SK-N-SH treated with all-trans-retinoic acid at 6 μM for 48 hours (cell line): ENCODE data around the gene PRDM11.

ENCODE experiments used
- ATAC-seq: fragments of 200-7000 bp; cut with Tn5 transposase; 3 replicates; pipeline ENCODE4 v1.9.1; 2020; ENCODE audit warnings: mild to moderate bottlenecking, moderate library complexity
- BACH2 ChIP-seq: fragments of 250-450 bp; sonication (Bioruptor Pico); IDR thresholded peaks from 2 replicates; pipeline ENCODE4 v1.9.0; 2021; ENCODE audit warnings: mild to moderate bottlenecking, borderline replicate concordance
- CSDC2 ChIP-seq: fragments of 250-450 bp; sonication (Bioruptor Pico); IDR thresholded peaks from 2 replicates; pipeline ENCODE4 v1.5.0; 2020; ENCODE audit warnings: mild to moderate bottlenecking, moderate library complexity
- ESRRG ChIP-seq: fragments of 250-450 bp; sonication (Bioruptor Pico); IDR thresholded peaks from 2 replicates; pipeline ENCODE4 v1.6.1; 2021; ENCODE audit warnings: mild to moderate bottlenecking
- GLIS3 ChIP-seq: fragments of 250-450 bp; sonication (Bioruptor Pico); IDR thresholded peaks from 2 replicates; pipeline ENCODE4 v1.5.0; 2020; ENCODE audit warnings: mild to moderate bottlenecking, moderate library complexity
- ISL1 ChIP-seq: fragments of 250-450 bp; sonication (Bioruptor Pico); IDR thresholded peaks from 2 replicates; pipeline ENCODE4 v2.1.2; 2022; ENCODE audit warnings: mild to moderate bottlenecking, moderate library complexity
- OSR1 ChIP-seq: fragments of 250-450 bp; sonication (Bioruptor Pico); IDR thresholded peaks from 2 replicates; pipeline ENCODE4 v1.8.0; 2022; ENCODE audit warnings: moderate library complexity, mild to moderate bottlenecking, inconsistent platforms
- PATZ1 ChIP-seq: fragments of 250-450 bp; sonication (Bioruptor Pico); IDR thresholded peaks from 2 replicates; pipeline ENCODE4 v1.8.0; 2020; ENCODE audit warnings: mild to moderate bottlenecking, moderate library complexity, borderline replicate concordance
- POU6F1 ChIP-seq: fragments of 250-450 bp; sonication (Bioruptor Pico); IDR thresholded peaks from 2 replicates; pipeline ENCODE4 v1.8.0; 2021; ENCODE audit warnings: low read depth, mild to moderate bottlenecking, moderate library complexity, borderline replicate concordance
- PPARA ChIP-seq: fragments of 250-450 bp; sonication (Bioruptor Pico); IDR thresholded peaks from 2 replicates; pipeline ENCODE4 v1.5.0; 2020; ENCODE audit warnings: mild to moderate bottlenecking, borderline replicate concordance
- RARB ChIP-seq: fragments of 250-450 bp; sonication (Bioruptor Pico); IDR thresholded peaks from 2 replicates; pipeline ENCODE4 v1.8.0; 2021; ENCODE audit warnings: mild to moderate bottlenecking, moderate library complexity
- SNAI2 ChIP-seq: fragments of 250-450 bp; sonication (Bioruptor Pico); IDR thresholded peaks from 2 replicates; pipeline ENCODE4 v1.5.0; 2020; ENCODE audit warnings: mild to moderate bottlenecking, moderate library complexity
- TCF4 ChIP-seq: fragments of 250-450 bp; sonication (Bioruptor Pico); IDR thresholded peaks from 2 replicates; pipeline ENCODE4 v1.8.0; 2021; ENCODE audit warnings: mild to moderate bottlenecking, moderate library complexity, borderline replicate concordance
- TOX ChIP-seq: fragments of 250-450 bp; sonication (Bioruptor Pico); IDR thresholded peaks from 2 replicates; pipeline ENCODE4 v1.8.0; 2021; ENCODE audit warnings: mild to moderate bottlenecking, moderate library complexity, borderline replicate concordance
- ZC3H10 ChIP-seq: fragments of 250-450 bp; sonication (Bioruptor Pico); IDR thresholded peaks from 2 replicates; pipeline ENCODE4 v1.5.1; 2021; ENCODE audit warnings: mild to moderate bottlenecking, moderate library complexity
- ZFP3 ChIP-seq: fragments of 250-450 bp; sonication (Bioruptor Pico); IDR thresholded peaks from 2 replicates; pipeline ENCODE4 v1.5.0; 2020; ENCODE audit warnings: mild to moderate bottlenecking, moderate library complexity
- ZFP30 ChIP-seq: fragments of 450-650 bp; formaldehyde crosslinking; IDR thresholded peaks from 2 replicates; pipeline ENCODE4 v1.5.0; 2022; ENCODE audit warnings: mild to moderate bottlenecking, moderate library complexity
- ZNF565 ChIP-seq: fragments of 450-650 bp; formaldehyde crosslinking; conservative IDR thresholded peaks from 2 replicates; pipeline ENCODE4 v1.5.0; 2020; ENCODE audit warnings: low read depth, mild to moderate bottlenecking, moderate library complexity
- ZNF70 ChIP-seq: fragments of 450-650 bp; formaldehyde crosslinking; IDR thresholded peaks from 2 replicates; pipeline ENCODE4 v1.5.0; 2020; ENCODE audit warnings: mild to moderate bottlenecking, moderate library complexity
- ZNF8 ChIP-seq: fragments of 450-650 bp; formaldehyde crosslinking; IDR thresholded peaks from 2 replicates; pipeline ENCODE4 v1.5.0; 2020; ENCODE audit warnings: mild to moderate bottlenecking, moderate library complexity
- TF ChIP-seq, protein P1 (sequence below): fragments of 250-450 bp; sonication (Bioruptor Pico); IDR thresholded peaks from 2 replicates; pipeline ENCODE4 v1.5.1; 2021; ENCODE audit warnings: mild to moderate bottlenecking, moderate library complexity
- TF ChIP-seq, protein P2 (sequence below): fragments of 250-450 bp; sonication (Bioruptor Pico); IDR thresholded peaks from 2 replicates; pipeline ENCODE4 v1.5.1; 2020; ENCODE audit warnings: low read depth, mild to moderate bottlenecking, moderate library complexity
- TF ChIP-seq, protein P3 (sequence below): fragments of 250-450 bp; sonication (Bioruptor Pico); IDR thresholded peaks from 2 replicates; pipeline ENCODE4 v1.5.0; 2020; ENCODE audit warnings: mild to moderate bottlenecking, moderate library complexity

PRDM11 gene

GRCh38 chr11:45104006-45104789 lies 42.2 kb upstream of the PRDM11 start:
- TF ChIP-seq ZNF8 (CRISPR knock-in tag) (no peak), ZC3H10 (CRISPR knock-in tag) (no peak), ESRRG (no peak), TCF4 (CRISPR knock-in tag) (no peak), CSDC2 (CRISPR knock-in tag) (no peak), ZFP3 (no peak), SNAI2 (CRISPR knock-in tag) (no peak), ZFP30 (CRISPR knock-in tag) (no peak), ZNF70 (CRISPR knock-in tag) (no peak), OSR1 (CRISPR knock-in tag) (no peak), ZNF565 (CRISPR knock-in tag) (no peak), ISL1 (CRISPR knock-in tag) (no peak), TOX (CRISPR knock-in tag) (no peak), PPARA (CRISPR knock-in tag) (no peak), BACH2 (CRISPR knock-in tag) (no peak), POU6F1 (CRISPR knock-in tag) (no peak), RARB (CRISPR knock-in tag) (no peak)
- TF ChIP-seq, protein P1, sequence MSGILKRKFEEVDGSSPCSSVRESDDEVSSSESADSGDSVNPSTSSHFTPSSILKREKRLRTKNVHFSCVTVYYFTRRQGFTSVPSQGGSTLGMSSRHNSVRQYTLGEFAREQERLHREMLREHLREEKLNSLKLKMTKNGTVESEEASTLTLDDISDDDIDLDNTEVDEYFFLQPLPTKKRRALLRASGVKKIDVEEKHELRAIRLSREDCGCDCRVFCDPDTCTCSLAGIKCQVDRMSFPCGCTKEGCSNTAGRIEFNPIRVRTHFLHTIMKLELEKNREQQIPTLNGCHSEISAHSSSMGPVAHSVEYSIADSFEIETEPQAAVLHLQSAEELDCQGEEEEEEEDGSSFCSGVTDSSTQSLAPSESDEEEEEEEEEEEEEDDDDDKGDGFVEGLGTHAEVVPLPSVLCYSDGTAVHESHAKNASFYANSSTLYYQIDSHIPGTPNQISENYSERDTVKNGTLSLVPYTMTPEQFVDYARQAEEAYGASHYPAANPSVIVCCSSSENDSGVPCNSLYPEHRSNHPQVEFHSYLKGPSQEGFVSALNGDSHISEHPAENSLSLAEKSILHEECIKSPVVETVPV (CRISPR knock-in tag) = no peak
- TF ChIP-seq, protein P2, sequence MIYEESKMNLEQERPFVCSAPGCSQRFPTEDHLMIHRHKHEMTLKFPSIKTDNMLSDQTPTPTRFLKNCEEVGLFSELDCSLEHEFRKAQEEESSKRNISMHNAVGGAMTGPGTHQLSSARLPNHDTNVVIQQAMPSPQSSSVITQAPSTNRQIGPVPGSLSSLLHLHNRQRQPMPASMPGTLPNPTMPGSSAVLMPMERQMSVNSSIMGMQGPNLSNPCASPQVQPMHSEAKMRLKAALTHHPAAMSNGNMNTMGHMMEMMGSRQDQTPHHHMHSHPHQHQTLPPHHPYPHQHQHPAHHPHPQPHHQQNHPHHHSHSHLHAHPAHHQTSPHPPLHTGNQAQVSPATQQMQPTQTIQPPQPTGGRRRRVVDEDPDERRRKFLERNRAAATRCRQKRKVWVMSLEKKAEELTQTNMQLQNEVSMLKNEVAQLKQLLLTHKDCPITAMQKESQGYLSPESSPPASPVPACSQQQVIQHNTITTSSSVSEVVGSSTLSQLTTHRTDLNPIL = no peak
- TF ChIP-seq, protein P3, sequence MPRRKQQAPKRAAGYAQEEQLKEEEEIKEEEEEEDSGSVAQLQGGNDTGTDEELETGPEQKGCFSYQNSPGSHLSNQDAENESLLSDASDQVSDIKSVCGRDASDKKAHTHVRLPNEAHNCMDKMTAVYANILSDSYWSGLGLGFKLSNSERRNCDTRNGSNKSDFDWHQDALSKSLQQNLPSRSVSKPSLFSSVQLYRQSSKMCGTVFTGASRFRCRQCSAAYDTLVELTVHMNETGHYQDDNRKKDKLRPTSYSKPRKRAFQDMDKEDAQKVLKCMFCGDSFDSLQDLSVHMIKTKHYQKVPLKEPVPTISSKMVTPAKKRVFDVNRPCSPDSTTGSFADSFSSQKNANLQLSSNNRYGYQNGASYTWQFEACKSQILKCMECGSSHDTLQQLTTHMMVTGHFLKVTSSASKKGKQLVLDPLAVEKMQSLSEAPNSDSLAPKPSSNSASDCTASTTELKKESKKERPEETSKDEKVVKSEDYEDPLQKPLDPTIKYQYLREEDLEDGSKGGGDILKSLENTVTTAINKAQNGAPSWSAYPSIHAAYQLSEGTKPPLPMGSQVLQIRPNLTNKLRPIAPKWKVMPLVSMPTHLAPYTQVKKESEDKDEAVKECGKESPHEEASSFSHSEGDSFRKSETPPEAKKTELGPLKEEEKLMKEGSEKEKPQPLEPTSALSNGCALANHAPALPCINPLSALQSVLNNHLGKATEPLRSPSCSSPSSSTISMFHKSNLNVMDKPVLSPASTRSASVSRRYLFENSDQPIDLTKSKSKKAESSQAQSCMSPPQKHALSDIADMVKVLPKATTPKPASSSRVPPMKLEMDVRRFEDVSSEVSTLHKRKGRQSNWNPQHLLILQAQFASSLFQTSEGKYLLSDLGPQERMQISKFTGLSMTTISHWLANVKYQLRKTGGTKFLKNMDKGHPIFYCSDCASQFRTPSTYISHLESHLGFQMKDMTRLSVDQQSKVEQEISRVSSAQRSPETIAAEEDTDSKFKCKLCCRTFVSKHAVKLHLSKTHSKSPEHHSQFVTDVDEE (CRISPR knock-in tag) = no peak
- TF ChIP-seq, all 23 proteins: peak for 0
- no peak for ATAC-seq

- TF ChIP-seq ISL1 (CRISPR knock-in tag) (no peak), ZNF8 (CRISPR knock-in tag) (no peak), ZC3H10 (CRISPR knock-in tag) (no peak), ZFP3 (no peak), ZNF70 (CRISPR knock-in tag) (no peak), POU6F1 (CRISPR knock-in tag) (no peak), ZFP30 (CRISPR knock-in tag) (no peak), TOX (CRISPR knock-in tag) (no peak), GLIS3 (CRISPR knock-in tag) (no peak), ZNF565 (CRISPR knock-in tag) (no peak), SNAI2 (CRISPR knock-in tag) (no peak), PPARA (CRISPR knock-in tag) (no peak), OSR1 (CRISPR knock-in tag) (no peak), BACH2 (CRISPR knock-in tag) (no peak), PATZ1 (CRISPR knock-in tag) (no peak)
- TF ChIP-seq, protein P2 = no peak
- no peak for ATAC-seq
Observed at GRCh38 chr11:45104790-45105084, 41.7 kb upstream of the PRDM11 start.
